Measurements from ENCODE around the gene PMEPA1. TPM values are rescaled to one million over a fixed set of nuclear protein-coding genes. Genes with fewer than 3 reads are reported as not detected.

Gene PMEPA1
- total RNA-seq, 1 experiment from 2014 or later, result 89.8 TPM

DNA sequence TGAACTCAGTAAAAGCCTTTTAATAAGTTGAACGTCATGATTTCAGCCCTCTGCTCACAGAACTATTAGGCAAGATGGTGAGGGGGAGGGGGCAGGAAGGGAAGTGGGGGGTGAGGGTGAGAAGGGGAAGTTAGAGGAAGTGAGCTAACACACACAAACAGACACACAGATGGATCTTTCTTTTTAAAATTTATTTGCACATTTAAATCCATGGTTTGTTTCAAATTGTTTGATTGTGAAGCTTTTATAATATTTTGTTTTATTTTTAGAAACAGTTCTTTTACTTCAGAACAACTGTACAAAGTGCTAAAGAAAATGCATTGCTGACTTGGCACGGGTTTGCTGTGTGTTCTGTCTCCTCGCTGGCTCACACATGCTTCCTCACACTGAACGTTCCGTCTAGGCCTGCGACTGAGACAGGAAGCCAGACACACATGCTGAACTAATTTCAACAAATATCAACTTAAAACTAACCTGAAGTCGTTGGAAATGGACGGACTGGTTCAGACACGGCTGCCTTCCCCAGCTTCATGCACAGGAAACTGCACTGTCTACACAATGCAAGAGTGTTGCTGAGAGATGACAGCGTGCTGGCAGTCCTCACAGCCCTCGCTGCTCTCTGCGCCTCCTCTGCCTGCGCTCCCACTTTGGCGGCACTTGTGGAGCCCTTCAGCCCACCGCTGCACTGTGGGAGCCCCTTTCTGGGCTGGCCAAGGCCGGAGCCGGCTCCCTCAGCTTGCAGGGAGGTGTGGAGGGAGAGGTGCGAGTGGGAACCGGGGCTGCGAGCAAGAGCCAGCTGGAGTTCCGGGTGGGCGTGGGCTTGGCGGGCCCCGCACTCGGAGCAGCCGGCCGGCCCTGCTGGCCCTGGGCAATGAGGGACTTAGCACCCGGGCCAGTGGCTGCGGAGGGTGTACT, 81.5 kb downstream of the PMEPA1 start:
- no peak for ATAC-seq
- in situ Hi-C loops (cut with HindIII; ENCODE audit: low pct_unique_long_range_greater_than_20kb, low sequenced_read_pairs) (loop anchor here (25.0 kb wide), 1 partner anchor 559 kb away; no protein-coding TSS in a partner anchor), intact Hi-C loops (cut with micrococcal nuclease; ENCODE audit: unreplicated experiment) (no loop called here)
- no peak overlapping the region for H3K4me3 ChIP-seq (ENCODE audit: low read depth in 2 of 2, low read length in 2 of 2)
- CTCF ChIA-PET, result interaction anchor here (0.5 to 0.6 kb wide), 2 partner anchors 11 to 150 kb away, joined by 3 to 5 read pairs; no protein-coding TSS in a partner anchor
- H3K27me3 ChIP-seq (ENCODE audit: control insufficient read depth, insufficient read depth, low read length), result no peaks in the 10 kb centered on the region
- no peak overlapping the region for H3K27ac ChIP-seq (ENCODE audit: low read length)
- POLR2A ChIA-PET, result interaction anchor here (0.7 kb wide), 1 partner anchor 431 kb away, joined by 7 read pairs; no protein-coding TSS in a partner anchor
- TF ChIP-seq, protein P1, sequence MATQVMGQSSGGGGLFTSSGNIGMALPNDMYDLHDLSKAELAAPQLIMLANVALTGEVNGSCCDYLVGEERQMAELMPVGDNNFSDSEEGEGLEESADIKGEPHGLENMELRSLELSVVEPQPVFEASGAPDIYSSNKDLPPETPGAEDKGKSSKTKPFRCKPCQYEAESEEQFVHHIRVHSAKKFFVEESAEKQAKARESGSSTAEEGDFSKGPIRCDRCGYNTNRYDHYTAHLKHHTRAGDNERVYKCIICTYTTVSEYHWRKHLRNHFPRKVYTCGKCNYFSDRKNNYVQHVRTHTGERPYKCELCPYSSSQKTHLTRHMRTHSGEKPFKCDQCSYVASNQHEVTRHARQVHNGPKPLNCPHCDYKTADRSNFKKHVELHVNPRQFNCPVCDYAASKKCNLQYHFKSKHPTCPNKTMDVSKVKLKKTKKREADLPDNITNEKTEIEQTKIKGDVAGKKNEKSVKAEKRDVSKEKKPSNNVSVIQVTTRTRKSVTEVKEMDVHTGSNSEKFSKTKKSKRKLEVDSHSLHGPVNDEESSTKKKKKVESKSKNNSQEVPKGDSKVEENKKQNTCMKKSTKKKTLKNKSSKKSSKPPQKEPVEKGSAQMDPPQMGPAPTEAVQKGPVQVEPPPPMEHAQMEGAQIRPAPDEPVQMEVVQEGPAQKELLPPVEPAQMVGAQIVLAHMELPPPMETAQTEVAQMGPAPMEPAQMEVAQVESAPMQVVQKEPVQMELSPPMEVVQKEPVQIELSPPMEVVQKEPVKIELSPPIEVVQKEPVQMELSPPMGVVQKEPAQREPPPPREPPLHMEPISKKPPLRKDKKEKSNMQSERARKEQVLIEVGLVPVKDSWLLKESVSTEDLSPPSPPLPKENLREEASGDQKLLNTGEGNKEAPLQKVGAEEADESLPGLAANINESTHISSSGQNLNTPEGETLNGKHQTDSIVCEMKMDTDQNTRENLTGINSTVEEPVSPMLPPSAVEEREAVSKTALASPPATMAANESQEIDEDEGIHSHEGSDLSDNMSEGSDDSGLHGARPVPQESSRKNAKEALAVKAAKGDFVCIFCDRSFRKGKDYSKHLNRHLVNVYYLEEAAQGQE (IDR thresholded peaks at IDR 0.05; ENCODE audit: insufficient read depth in 1 of 2, low read depth in 2 of 2, low read length in 1 of 2), result no peak
- no peak for TF ChIP-seq POLR2AphosphoS5 (IDR thresholded peaks at IDR 0.05; ENCODE audit: low read depth, low read length)
- no peak for TF ChIP-seq SIN3A (IDR thresholded peaks at IDR 0.05; ENCODE audit: borderline replicate concordance, insufficient read depth, low read depth, low read length)
- no peak for TF ChIP-seq TCF7L2 (IDR thresholded peaks at IDR 0.05; ENCODE audit: low read depth, low read length)
- TF ChIP-seq, protein P2, sequence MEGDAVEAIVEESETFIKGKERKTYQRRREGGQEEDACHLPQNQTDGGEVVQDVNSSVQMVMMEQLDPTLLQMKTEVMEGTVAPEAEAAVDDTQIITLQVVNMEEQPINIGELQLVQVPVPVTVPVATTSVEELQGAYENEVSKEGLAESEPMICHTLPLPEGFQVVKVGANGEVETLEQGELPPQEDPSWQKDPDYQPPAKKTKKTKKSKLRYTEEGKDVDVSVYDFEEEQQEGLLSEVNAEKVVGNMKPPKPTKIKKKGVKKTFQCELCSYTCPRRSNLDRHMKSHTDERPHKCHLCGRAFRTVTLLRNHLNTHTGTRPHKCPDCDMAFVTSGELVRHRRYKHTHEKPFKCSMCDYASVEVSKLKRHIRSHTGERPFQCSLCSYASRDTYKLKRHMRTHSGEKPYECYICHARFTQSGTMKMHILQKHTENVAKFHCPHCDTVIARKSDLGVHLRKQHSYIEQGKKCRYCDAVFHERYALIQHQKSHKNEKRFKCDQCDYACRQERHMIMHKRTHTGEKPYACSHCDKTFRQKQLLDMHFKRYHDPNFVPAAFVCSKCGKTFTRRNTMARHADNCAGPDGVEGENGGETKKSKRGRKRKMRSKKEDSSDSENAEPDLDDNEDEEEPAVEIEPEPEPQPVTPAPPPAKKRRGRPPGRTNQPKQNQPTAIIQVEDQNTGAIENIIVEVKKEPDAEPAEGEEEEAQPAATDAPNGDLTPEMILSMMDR (IDR thresholded peaks at IDR 0.05), result no peak
- no peaks in the 10 kb centered on the region for H3K36me3 ChIP-seq (ENCODE audit: control insufficient read depth, insufficient read depth, low read length)
- no TSS peak for BruUV-seq (replicated peaks)
- no peaks in the 10 kb centered on the region for H3K9me3 ChIP-seq (ENCODE audit: control insufficient read depth, insufficient read depth, low read depth, low read length)
- no peaks in the 10 kb centered on the region for H3K4me1 ChIP-seq (ENCODE audit: control insufficient read depth, insufficient read depth, low read length)
- DNase-seq (ENCODE audit: low read depth, low spot score), result no peak

DNA sequence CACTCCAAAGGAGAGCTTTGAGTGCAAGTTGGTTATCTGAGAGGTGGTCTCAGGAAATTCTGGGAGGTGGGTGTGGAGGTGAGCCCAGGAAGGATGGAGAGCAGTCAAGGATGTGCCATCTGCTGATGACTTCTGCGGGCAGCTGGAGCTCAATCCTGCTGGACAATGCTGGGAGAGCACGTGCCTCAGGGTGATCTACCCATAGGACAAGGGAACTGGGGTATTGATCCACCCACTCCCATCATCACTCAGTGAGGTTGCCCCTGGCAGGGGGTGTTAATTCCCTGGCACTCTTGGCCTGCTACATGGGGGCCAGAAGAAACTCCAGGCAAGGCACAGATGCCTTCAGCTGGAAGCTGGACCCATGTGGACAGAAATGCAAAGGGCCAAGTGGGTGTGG, 82.5 kb downstream of the PMEPA1 start:
- Histone ChIP-seq H3K36me3 (ENCODE audit: control insufficient read depth, insufficient read depth, low read length) (no peaks in the 10 kb centered on the region), H3K9me3 (ENCODE audit: control insufficient read depth, insufficient read depth, low read depth, low read length) (no peaks in the 10 kb centered on the region), H3K4me1 (ENCODE audit: control insufficient read depth, insufficient read depth, low read length) (no peaks in the 10 kb centered on the region), H3K4me3 (ENCODE audit: low read depth in 2 of 2, low read length in 2 of 2) (no peak overlapping the region), H3K27me3 (ENCODE audit: control insufficient read depth, insufficient read depth, low read length) (no peaks in the 10 kb centered on the region), H3K27ac (ENCODE audit: low read length) (no peak overlapping the region)
- ATAC-seq, result no peak
- no TSS peak for BruUV-seq (replicated peaks)
- TF ChIP-seq, protein P2 (IDR thresholded peaks at IDR 0.05), result no peak
- no peak for TF ChIP-seq SIN3A (IDR thresholded peaks at IDR 0.05; ENCODE audit: borderline replicate concordance, insufficient read depth, low read depth, low read length)
- TF ChIP-seq, protein P1 (IDR thresholded peaks at IDR 0.05; ENCODE audit: insufficient read depth in 1 of 2, low read depth in 2 of 2, low read length in 1 of 2), result no peak
- no peak for TF ChIP-seq POLR2AphosphoS5 (IDR thresholded peaks at IDR 0.05; ENCODE audit: low read depth, low read length)
- TF ChIP-seq TCF7L2 (IDR thresholded peaks at IDR 0.05; ENCODE audit: low read depth, low read length), result no peak
- ChIA-PET CTCF (interaction anchor here (0.5 kb wide), 1 partner anchor 10 kb away, joined by 5 read pairs; no protein-coding TSS in a partner anchor), POLR2A (interaction anchor here (0.5 to 0.7 kb wide), 2 partner anchors 432 to 453 kb away, joined by 4 to 7 read pairs; no protein-coding TSS in a partner anchor)
- intact Hi-C loops (cut with micrococcal nuclease; ENCODE audit: unreplicated experiment) (no loop called here), in situ Hi-C loops (cut with HindIII; ENCODE audit: low pct_unique_long_range_greater_than_20kb, low sequenced_read_pairs) (loop anchor here (25.0 kb wide), 1 partner anchor 560 kb away; no protein-coding TSS in a partner anchor)
- no peak for DNase-seq (ENCODE audit: low read depth, low spot score)
